Endometrium (tissue), 2 donors: Measurements from ENCODE around the gene CIDEC.
"Not testable (repeated sequence)": the region's sequence is repeated elsewhere in the genome, so short reads cannot be mapped to it uniquely, and the experiment has no call there.

Source experiments
- FAIRE-seq: peaks from 2 replicates; lab custom pipeline; 2012; peaks lifted over from hg19 to GRCh38; lab: Jason Lieb, UNC
- donor health status: control.
- donor health status: control.

The CIDEC gene

GRCh38 chr3:9875448-9875847 is 4.6 kb downstream of the CIDEC start:
- FAIRE-seq = no peak

DNA sequence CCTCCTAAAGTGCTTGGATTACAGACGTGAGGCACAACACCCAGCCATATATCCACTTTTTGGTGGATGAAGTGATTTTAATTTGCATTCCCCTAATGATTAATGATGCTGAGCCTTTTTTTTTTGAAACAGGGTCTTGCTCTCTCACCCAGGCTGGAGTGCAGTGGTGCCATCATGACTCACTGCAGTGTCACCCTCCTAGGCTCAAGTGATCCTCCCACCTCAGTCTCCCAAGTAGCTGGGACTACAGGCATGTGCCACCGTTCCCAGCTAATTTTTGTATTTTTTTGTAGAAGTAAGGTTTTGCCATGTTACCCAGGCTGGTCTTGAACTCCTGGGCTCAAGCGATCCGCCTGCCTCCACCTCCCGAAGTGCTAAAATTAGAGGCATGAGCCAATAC is 8.0 kb downstream of the CIDEC start:
- not testable (repeated sequence) for FAIRE-seq

GRCh38 chr3:9870978-9871377 is 9.1 kb downstream of the CIDEC start:
- FAIRE-seq = no peak

DNA sequence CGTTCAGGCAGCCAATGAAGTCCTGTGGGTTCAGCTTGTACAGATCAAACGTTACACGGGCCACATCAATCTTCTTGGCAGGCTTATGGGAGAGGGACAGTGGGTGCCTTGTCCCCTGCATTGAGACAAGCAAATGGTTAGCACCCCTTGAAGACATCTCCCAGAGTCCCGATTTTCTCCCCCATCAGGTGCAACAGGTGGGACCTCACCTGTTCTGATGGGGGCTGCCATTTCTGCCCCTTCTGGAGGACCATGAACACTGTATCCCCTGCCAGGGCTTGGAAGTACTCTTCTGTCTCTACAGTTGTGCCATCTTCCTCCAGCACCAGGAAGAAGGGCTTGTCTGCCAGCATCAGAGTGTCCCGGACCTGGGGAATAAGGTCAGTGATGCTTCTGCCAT is 10.1 kb downstream of the CIDEC start:
- FAIRE-seq = no peak

- FAIRE-seq = no peak
Measured at GRCh38 chr3:9867106-9867505, 12.9 kb downstream of the CIDEC start.

DNA sequence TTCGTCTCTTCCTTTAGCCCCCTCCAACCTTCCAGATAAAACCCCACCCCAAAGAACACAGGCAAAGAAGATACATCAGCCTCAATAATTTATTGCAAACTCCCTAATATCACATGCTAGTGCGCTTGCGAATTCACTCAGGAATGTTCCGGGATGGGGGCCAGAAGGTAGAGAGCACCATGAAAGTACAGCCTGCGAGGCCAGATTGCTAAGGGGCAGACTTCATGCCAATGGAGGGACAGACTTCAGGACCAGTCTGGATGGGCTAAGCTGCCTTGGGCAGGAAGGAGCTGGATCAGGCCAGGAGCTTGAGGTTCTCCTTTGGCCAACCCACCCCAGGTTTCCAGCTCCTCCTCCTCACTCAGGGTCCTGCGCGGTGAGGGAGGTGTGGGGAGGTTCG is 13.4 kb downstream of the CIDEC start:
- no peak for FAIRE-seq

DNA sequence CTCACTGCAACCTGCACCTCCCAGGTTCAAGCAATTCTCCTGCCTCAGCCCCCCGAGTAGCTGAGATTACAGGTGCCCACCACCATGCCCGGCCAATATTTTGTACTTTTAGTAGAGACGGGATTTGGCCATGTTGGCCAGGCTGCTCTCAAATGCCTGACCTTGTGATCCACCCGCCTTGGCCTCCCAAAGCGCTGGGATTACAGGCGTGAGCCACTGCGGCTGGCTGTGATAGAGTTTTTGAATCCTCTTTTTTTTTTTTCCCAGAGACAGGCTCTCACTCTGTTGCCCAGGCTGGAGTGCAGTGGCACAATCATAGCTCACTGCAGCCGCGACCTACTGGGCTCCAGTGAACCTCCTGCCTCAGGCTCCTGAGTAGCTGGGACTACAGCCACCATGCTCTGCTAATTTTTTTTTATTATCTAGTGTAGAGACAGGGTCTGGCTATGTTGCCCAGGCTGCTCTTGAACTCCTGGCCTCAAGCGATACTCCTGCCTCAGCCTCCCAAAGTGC is 14.9 kb downstream of the CIDEC start:
- FAIRE-seq = not testable (repeated sequence)

- FAIRE-seq = no peak
Measured at GRCh38 chr3:9864200-9864927, 15.7 kb downstream of the CIDEC start.

DNA sequence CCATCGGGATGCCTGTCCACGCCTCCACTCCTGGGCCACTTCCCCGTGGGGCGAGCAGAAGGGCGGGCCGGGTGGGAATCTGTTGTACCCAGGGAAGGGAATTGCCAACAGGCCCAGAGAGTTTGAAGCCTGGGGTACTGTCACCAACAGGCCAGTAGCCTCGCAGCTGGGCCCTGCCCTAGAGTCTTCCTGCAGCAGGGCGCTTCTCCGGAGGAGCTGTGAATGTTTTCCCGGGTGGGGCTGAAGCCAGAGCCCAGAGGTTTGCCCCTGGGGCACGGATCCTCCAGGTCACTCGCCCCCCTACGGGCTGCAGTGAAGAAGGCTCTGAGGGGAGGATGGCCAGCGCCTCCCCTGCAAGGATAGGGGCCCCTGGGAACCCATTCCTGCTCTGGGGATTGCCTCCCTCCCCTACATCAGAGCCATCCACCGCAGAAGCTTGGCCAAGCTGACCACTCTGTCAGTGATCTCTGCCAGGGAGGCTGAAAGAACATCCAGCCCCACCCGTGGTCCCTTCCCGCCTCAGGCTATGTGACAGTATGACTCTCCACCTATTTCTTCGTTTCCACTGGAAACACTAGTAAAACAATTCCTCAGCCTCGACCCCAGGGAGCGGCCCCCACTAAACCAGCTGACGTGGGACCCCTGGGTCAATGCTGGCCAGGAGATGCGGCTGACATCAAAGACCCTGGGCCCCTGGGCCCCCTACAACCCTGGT is 16.8 kb downstream of the CIDEC start:
- no peak for FAIRE-seq

DNA sequence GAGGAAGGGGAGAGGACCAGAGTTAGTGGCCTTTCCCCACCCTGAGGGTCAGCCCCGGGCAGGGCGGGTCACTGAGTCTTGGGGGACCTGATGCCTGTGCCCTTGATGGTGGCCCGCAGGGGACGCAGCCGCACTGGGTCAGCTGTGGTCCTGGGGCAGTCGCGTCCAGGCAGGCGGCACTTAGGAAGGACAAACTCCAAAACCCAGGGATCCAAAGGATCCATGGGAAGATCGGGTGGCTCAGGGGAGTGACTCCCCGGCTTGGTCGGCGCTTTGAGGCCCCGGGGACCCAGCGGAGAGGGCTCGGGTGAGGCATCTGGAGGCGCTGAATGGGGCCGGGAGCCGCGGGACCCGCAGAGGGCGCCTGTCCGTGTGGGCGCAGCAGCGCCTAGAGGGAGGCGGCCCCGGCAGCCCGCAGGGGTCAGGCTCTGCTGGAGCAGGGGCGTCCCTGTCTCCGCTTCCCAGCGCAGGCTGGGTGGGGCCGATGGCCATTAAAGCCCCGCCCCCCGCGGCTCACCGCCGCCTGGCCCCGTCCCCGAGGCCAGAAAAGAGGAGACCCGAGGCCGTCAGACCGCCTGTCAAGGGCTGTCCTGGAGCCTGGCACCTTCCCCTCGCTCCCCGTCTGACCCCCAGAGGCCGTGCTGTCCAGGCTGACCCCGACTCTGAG is 17.5 kb downstream of the CIDEC start:
- no peak for FAIRE-seq

- no peak for FAIRE-seq
Measured at GRCh38 chr3:9861626-9862130, 18.4 kb downstream of the CIDEC start.

DNA sequence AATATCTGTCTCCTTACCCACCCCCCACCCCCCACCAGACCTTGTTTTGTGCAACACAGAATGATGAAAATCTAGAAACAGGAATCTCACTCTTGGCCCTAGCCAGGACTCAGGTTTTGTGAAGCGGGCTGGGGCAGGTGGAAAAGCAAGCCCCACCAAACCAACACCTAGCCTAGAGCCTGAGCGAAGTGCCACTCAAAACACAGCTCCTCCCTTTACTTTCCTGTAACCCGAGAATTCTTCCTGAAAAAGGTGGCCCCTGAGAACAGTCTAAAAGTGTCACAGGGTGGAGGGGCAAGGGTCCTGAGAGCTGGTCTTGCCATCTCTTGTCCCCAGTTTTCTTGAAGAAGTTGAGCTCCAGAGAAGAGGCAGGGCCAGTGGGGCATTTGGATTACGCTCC is 18.9 kb downstream of the CIDEC start:
- no peak for FAIRE-seq

DNA sequence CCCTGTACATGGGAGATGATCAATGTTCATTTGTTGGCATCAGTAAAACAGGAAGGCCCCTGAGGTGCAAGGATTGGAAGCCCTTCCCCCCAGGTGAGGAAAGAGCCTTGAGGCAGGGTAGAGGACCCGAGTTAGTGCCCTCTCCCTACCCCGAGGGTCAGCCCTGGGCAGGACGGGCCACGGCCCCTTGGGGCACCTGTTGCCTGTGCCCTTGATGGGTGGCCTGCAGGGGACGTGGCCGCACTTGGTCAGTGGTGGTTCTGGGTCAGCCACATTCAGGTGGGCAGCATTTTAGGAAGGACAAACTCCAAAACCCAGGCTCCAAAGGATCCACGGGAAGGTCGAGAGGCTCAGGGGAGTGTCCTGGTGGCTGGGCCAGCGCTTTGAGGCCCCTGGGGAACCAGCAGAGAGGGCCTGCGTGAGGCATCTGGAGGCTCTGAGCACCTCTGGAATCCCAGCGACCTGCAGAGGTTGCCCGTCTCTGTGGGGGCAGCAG is 20.5 kb downstream of the CIDEC start:
- no peak for FAIRE-seq

DNA sequence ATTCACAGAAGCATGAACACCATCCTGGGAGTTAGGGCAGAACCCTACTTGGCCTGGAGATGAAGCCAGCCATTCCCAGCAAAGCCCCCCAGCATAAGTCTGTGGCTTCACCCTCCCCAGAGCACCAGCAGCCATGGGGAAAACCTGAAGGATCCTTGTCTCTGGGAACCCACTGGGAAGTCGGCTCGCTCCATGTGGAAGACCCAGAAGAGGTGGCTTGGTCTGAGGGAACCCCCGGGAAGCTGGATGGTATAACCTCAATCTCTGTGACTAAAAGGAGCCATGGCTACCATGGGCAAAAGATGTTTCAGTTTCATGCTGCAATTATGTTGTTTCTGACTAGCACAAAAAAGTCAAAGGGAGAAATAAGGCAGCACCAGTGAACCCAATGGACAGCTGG is 24.5 kb downstream of the CIDEC start:
- FAIRE-seq = no peak

DNA sequence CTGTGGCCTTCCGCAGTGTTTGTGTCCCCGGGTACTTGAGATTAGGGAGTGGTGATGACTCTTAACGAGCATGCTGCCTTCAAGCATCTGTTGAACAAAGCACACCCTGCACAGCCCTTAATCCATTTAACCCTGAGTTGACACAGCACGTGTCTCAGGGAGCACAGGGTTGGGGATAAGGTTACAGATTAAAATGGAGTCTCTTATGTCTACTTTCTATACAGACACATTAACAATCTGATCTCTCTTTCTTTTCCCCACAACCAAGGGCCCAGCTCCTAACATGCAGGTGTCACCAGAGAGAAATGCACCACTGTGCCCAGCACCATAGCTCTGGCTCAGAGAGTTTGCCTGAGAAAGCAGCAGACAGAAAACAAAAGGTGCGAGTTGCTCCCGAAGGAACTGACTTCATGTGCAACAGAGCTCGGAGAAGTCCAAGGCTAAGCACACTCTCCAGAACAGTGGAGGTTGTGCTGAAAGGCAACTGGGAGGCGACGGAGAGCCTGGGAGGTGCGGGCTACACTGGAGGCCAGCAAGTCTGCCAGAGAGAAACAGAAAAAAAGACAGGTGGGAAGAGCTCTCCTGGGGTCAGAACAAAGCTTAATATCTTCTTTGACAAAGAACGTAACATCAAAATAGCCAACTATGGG is 25.6 kb downstream of the CIDEC start:
- not testable (repeated sequence) for FAIRE-seq

DNA sequence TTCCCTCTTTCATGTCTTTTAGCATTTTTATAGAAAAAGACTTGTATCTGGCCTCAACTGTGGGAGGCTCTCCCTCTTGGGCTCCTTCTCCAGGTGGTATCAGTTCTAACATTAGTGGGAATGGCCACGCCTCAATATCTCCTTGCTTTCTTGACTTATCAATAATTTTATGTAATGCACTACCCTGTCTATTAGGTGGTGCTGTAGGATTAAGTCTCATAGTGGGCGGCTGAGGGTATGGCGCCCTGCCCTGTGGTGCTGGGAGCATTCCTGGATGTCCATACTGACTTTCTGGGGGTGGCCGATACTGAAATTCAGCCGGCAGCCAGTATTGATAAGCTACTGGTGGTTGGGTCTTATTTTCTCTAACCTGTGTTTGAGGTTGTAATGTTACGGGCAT is 27.5 kb downstream of the CIDEC start:
- no peak for FAIRE-seq

GRCh38 chr3:9851926-9852325 is 28.1 kb downstream of the CIDEC start:
- not testable (repeated sequence) for FAIRE-seq

- not testable (repeated sequence) for FAIRE-seq
Measured at GRCh38 chr3:9851383-9851782, 28.7 kb downstream of the CIDEC start.

GRCh38 chr3:9848860-9849259 is 31.2 kb downstream of the CIDEC start:
- not testable (repeated sequence) for FAIRE-seq

DNA sequence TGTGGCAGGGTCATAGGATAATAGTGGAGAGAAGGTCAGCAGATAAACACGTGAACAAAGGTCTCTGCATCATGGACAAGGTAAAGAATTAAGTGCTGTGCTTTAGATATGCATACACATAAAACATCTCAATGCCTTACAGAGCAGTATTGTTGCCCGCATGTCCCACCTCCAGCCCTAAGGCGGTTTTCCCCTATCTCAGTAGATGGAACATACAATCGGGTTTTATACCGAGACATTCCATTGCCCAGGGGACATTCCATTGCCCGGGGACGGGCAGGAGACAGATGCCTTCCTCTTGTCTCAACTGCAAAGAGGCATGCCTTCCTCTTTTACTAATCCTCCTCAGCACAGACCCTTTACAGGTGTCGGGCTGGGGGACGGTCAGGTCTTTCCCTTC is 32.2 kb downstream of the CIDEC start:
- FAIRE-seq = not testable (repeated sequence)

- FAIRE-seq = no peak
Measured at GRCh38 chr3:9846931-9847488, 33.0 kb downstream of the CIDEC start.

GRCh38 chr3:9846231-9846630 is 33.8 kb downstream of the CIDEC start:
- FAIRE-seq = no peak
